ENCODE results near the gene PKMYT1.

PKMYT1 gene

GRCh38 chr16:2990891-2991290, 10.6 kb upstream of the PKMYT1 start:
- H3K27ac Mint-ChIP-seq = no peak overlapping the region
- H3K36me3 Mint-ChIP-seq (ENCODE audit: low read depth) = no peaks in the 10 kb centered on the region
- no peaks in the 10 kb centered on the region for H3K9me3 Mint-ChIP-seq
- no peaks in the 10 kb centered on the region for H3K4me1 Mint-ChIP-seq (ENCODE audit: low read depth)
- H3K4me3 Mint-ChIP-seq = no peak overlapping the region
- H3K27me3 Mint-ChIP-seq = no peaks in the 10 kb centered on the region

- H3K27ac Mint-ChIP-seq = no peak overlapping the region
- no peak overlapping the region for H3K4me3 Mint-ChIP-seq
- H3K27me3 Mint-ChIP-seq = no peaks in the 10 kb centered on the region
- H3K4me1 Mint-ChIP-seq (ENCODE audit: low read depth) = peaks cover 4% of the 10 kb centered on the region
- H3K36me3 Mint-ChIP-seq (ENCODE audit: low read depth) = no peaks in the 10 kb centered on the region
- no peaks in the 10 kb centered on the region for H3K9me3 Mint-ChIP-seq
Measured at GRCh38 chr16:2988590-2989099, 8.4 kb upstream of the PKMYT1 start.

- H3K4me1 Mint-ChIP-seq (ENCODE audit: low read depth) = peaks cover 4% of the 10 kb centered on the region
- H3K27ac Mint-ChIP-seq = no peak overlapping the region
- H3K4me3 Mint-ChIP-seq = no peak overlapping the region
- no peaks in the 10 kb centered on the region for H3K9me3 Mint-ChIP-seq
- no peaks in the 10 kb centered on the region for H3K27me3 Mint-ChIP-seq
- no peaks in the 10 kb centered on the region for H3K36me3 Mint-ChIP-seq (ENCODE audit: low read depth)
Measured at GRCh38 chr16:2987833-2988232, 7.6 kb upstream of the PKMYT1 start.

GRCh38 chr16:2987286-2987685, 7.0 kb upstream of the PKMYT1 start:
- Mint-ChIP-seq H3K9me3 (no peaks in the 10 kb centered on the region), H3K4me3 (no peak overlapping the region), H3K4me1 (ENCODE audit: low read depth) (peaks cover 4% of the 10 kb centered on the region), H3K36me3 (ENCODE audit: low read depth) (no peaks in the 10 kb centered on the region), H3K27ac (no peak overlapping the region), H3K27me3 (no peaks in the 10 kb centered on the region)

GRCh38 chr16:2986623-2987188, 6.5 kb upstream of the PKMYT1 start:
- Mint-ChIP-seq H3K36me3 (ENCODE audit: low read depth) (no peaks in the 10 kb centered on the region), H3K9me3 (no peaks in the 10 kb centered on the region), H3K4me3 (no peak overlapping the region), H3K27me3 (no peaks in the 10 kb centered on the region), H3K27ac (no peak overlapping the region), H3K4me1 (ENCODE audit: low read depth) (peaks cover 6% of the 10 kb centered on the region)

GRCh38 chr16:2985893-2986355, 5.7 kb upstream of the PKMYT1 start:
- no peak overlapping the region for H3K4me3 Mint-ChIP-seq
- no peaks in the 10 kb centered on the region for H3K36me3 Mint-ChIP-seq (ENCODE audit: low read depth)
- no peaks in the 10 kb centered on the region for H3K27me3 Mint-ChIP-seq
- H3K4me1 Mint-ChIP-seq (ENCODE audit: low read depth) = peaks cover 14% of the 10 kb centered on the region
- no peaks in the 10 kb centered on the region for H3K9me3 Mint-ChIP-seq
- no peak overlapping the region for H3K27ac Mint-ChIP-seq

- H3K4me1 Mint-ChIP-seq (ENCODE audit: low read depth) = peaks cover 17% of the 10 kb centered on the region
- no peak overlapping the region for H3K4me3 Mint-ChIP-seq
- no peaks in the 10 kb centered on the region for H3K27me3 Mint-ChIP-seq
Measured at GRCh38 chr16:2985462-2985861, 5.2 kb upstream of the PKMYT1 start.

GRCh38 chr16:2983706-2984136, 3.5 kb upstream of the PKMYT1 start:
- Mint-ChIP-seq H3K4me1 (ENCODE audit: low read depth) (peaks cover 20% of the 10 kb centered on the region), H3K4me3 (no peak overlapping the region), H3K27me3 (no peaks in the 10 kb centered on the region), H3K9me3 (no peaks in the 10 kb centered on the region), H3K27ac (no peak overlapping the region), H3K36me3 (ENCODE audit: low read depth) (peaks cover 4% of the 10 kb centered on the region)

More at GRCh38 chr16:2985462-2985861, 5.2 kb upstream of the PKMYT1 start:
- no peaks in the 10 kb centered on the region for H3K9me3 Mint-ChIP-seq
- no peak overlapping the region for H3K27ac Mint-ChIP-seq
- H3K36me3 Mint-ChIP-seq (ENCODE audit: low read depth) = no peaks in the 10 kb centered on the region

GRCh38 chr16:2982402-2982801, 2.2 kb upstream of the PKMYT1 start:
- Mint-ChIP-seq H3K9me3 (no peaks in the 10 kb centered on the region), H3K36me3 (ENCODE audit: low read depth) (peaks cover 12% of the 10 kb centered on the region), H3K27me3 (no peaks in the 10 kb centered on the region), H3K4me3 (no peak overlapping the region), H3K4me1 (ENCODE audit: low read depth) (peaks cover 27% of the 10 kb centered on the region), H3K27ac (peak overlapping the region; percentile 58)

GRCh38 chr16:2981899-2982250, 1.6 kb upstream of the PKMYT1 start:
- Mint-ChIP-seq H3K9me3 (no peaks in the 10 kb centered on the region), H3K4me1 (ENCODE audit: low read depth) (peaks cover 27% of the 10 kb centered on the region)

GRCh38 chr16:2981177-2981898, 1.1 kb upstream of the PKMYT1 start:
- Mint-ChIP-seq H3K27me3 (no peaks in the 10 kb centered on the region), H3K4me1 (ENCODE audit: low read depth) (peaks cover 27% of the 10 kb centered on the region), H3K4me3 (peak overlapping the region; percentile 88), H3K9me3 (no peaks in the 10 kb centered on the region), H3K27ac (peak overlapping the region; percentile 86), H3K36me3 (ENCODE audit: low read depth) (peaks cover 19% of the 10 kb centered on the region)

More at GRCh38 chr16:2981899-2982250, 1.6 kb upstream of the PKMYT1 start:
- Mint-ChIP-seq H3K4me3 (peak overlapping the region; percentile 88), H3K36me3 (ENCODE audit: low read depth) (peaks cover 17% of the 10 kb centered on the region), H3K27ac (peak overlapping the region; percentile 79), H3K27me3 (no peaks in the 10 kb centered on the region)

GRCh38 chr16:2979669-2980226, 498 bp downstream of the PKMYT1 start:
- peaks cover 27% of the 10 kb centered on the region for H3K4me1 Mint-ChIP-seq (ENCODE audit: low read depth)
- H3K4me3 Mint-ChIP-seq = peak overlapping the region; percentile 88
- peaks cover 24% of the 10 kb centered on the region for H3K36me3 Mint-ChIP-seq (ENCODE audit: low read depth)
- peak overlapping the region; percentile 84 for H3K27ac Mint-ChIP-seq
- no peaks in the 10 kb centered on the region for H3K27me3 Mint-ChIP-seq
- H3K9me3 Mint-ChIP-seq = no peaks in the 10 kb centered on the region

- no peak overlapping the region for H3K4me3 Mint-ChIP-seq
- H3K36me3 Mint-ChIP-seq (ENCODE audit: low read depth) = peaks cover 28% of the 10 kb centered on the region
- no peaks in the 10 kb centered on the region for H3K27me3 Mint-ChIP-seq
- no peaks in the 10 kb centered on the region for H3K9me3 Mint-ChIP-seq
- peaks cover 23% of the 10 kb centered on the region for H3K4me1 Mint-ChIP-seq (ENCODE audit: low read depth)
- no peak overlapping the region for H3K27ac Mint-ChIP-seq
Measured at GRCh38 chr16:2977440-2977839, 2.8 kb downstream of the PKMYT1 start.

- peaks cover 20% of the 10 kb centered on the region for H3K4me1 Mint-ChIP-seq (ENCODE audit: low read depth)
- no peaks in the 10 kb centered on the region for H3K9me3 Mint-ChIP-seq
- no peaks in the 10 kb centered on the region for H3K27me3 Mint-ChIP-seq
- no peak overlapping the region for H3K27ac Mint-ChIP-seq
- peaks cover 35% of the 10 kb centered on the region for H3K36me3 Mint-ChIP-seq (ENCODE audit: low read depth)
- no peak overlapping the region for H3K4me3 Mint-ChIP-seq
Measured at GRCh38 chr16:2976673-2977072, 3.6 kb downstream of the PKMYT1 start.

GRCh38 chr16:2976201-2976600, 4.0 kb downstream of the PKMYT1 start:
- no peak overlapping the region for H3K27ac Mint-ChIP-seq
- no peak overlapping the region for H3K4me3 Mint-ChIP-seq
- peaks cover 16% of the 10 kb centered on the region for H3K4me1 Mint-ChIP-seq (ENCODE audit: low read depth)
- H3K9me3 Mint-ChIP-seq = no peaks in the 10 kb centered on the region
- no peaks in the 10 kb centered on the region for H3K27me3 Mint-ChIP-seq
- peaks cover 35% of the 10 kb centered on the region for H3K36me3 Mint-ChIP-seq (ENCODE audit: low read depth)
